ENCODE results near the gene FAM20A.
A peak's percentile ranks its signal among the peaks of the same experiment; 100 is the strongest.
"Not testable (repeated sequence)": the region's sequence is repeated elsewhere in the genome, so short reads cannot be mapped to it uniquely, and the experiment has no call there.

Gene FAM20A

DNA sequence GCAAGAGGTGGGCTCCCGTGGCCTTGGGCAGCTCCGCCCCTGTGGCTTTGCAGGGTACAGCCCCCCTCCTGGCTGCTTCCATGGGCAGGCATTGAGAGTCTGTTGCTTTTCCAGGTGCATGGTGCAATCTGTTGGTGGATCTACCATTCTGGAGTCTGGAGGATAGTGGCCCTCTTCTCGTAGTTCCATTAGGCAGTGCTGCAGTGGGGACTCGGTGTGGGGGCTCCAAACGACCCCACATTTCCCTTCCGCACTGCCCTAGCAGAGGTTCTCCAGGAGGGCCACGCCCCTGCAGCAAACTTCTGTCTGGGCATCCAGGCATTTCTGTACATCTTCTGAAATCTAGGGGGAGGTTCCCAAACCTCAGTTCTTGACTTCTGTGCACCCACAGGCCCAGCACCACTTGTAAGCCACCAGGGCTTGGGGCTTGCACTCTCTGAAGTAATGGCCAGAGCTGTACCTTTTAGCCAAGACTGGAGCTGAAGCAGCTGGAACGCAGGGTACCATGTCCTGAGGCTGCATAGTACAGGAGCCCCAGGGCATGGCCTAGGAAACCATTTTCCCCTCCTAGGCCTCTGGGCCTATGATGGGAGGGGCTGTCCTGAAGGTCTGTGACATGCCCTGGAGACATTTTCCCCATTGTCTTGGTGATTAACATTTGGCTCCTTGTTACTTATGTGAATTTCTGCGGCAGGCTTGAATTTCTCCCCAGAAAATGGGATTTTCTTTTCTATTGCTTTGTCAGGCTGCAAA is 82.9 kb downstream of the FAM20A start:
- no peak for DNase-seq

GRCh38 chr17:68517605-68518004 is 83.6 kb downstream of the FAM20A start:
- DNase-seq: not testable (repeated sequence)

DNA sequence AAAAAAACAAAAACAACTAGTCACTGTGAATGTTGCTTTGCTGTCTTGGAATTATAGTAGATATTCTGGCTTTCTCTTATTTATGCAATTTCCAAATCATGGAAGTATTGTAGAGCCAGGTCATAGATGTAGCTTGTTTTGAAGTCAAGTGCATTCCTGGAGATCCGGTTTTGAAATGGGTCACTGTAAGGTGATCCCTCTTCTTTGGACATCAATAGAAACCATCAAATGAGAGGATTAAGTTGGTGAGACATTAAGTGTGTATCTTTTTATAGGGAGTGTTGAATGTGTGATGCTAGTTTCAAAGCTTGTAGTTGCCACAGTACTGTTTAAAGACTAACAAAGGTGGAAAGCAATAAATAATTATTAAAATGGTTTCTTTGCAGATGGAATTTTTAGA is 84.4 kb downstream of the FAM20A start:
- no peak for DNase-seq

GRCh38 chr17:68514831-68515635 is 86.1 kb downstream of the FAM20A start:
- no peak for DNase-seq

GRCh38 chr17:68513932-68514331 is 87.2 kb downstream of the FAM20A start:
- no peak for DNase-seq

DNA sequence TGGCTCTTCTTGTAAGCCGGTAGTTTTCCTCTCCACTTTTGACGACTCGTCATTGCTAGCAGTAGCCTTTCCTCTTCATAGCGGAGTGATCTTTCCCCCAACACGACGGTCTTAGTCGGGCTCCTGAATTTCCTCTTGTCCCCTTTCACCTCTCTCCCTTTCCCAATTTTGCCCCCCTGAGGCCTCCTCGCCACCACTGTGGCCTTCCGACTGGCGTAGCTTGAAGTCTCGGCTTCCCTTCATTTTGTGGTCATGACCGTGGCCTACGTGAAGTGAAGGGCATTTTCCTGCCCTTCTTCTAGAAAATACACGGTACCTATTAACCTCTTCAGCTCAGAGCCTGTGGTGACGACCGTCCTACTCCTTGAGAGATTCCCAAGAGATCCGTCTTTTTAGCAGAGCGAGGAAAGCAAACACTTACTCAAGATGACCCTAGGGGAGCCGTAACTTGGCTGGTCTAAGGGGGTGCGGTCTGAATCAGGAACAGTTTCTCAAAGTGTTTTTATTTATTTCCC is 88.2 kb downstream of the FAM20A start:
- DNase-seq: no peak

GRCh38 chr17:68512247-68512959 is 88.8 kb downstream of the FAM20A start, which contains the start of gene PRKAR1A:
Gene PRKAR1A, plus strand, starts transcription at chr17:68512430. Its CDS starts 2,970 bp downstream, at chr17:68515400.
- DNase-seq: peak; percentile 82

- DNase-seq: peak; percentile 80
Observed at GRCh38 chr17:68511671-68512246, 89.4 kb downstream of the FAM20A start.

DNA sequence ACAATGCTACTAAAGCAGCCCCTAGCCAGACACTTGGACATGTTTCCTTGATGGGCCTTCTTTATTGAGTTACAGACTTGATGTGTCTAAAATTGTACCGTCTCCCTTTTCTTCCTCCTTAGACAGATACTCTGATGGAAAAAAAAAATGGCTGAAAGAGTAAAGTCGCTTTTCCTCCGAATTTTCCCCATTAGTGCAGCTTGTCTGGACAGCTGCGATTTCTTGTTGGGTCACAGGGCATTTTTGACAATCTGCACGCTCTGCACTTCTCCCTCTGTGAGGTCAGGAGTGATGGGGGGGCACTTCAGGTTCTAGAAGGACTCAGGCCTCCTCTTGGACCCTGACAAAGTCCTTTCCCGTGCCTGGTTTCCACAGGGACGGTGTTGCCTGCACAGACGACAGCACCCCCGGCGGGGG is 89.9 kb downstream of the FAM20A start:
- DNase-seq: no peak

DNA sequence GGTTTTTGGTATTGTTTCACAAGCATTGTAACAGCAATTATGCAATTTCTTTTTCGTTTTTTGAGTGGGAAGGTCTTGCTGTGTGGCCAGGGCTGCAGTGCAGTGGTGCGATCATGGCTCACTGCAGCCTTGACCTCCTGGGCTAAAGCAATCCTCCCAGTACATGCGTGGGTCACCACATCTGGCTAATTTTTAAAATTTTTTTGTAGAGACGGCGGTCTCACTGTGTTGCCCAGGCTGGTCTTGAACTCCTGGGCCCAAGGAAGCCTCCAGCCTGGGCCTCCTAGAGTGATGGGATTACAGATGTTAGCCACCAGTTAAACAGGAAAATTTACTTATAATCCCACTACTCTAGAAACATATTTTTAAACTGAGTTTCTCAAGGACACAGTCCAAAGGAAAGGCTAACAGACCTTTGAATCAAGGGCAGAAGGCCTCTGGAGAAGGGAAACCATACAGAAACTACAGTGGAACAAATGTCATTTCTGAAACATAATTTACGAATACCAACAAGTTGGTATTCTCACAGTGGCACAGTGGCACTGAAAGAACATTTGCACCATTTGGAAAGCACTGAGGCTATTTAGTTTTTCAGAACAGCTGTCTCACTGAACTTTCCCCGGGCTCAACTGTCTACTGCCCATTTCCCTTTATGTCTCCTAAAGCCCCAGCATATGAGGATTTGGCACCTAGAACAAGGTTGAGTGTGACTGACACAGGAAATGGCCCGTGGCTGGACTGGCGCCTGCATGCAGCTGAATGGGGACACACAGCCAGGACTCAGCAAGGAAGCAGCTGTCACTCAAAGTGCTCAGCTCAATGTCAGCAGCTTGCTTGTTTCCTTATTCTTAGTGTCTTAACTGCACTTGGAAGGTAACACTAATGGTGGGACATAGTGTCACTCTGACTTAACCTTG is 91.8 kb downstream of the FAM20A start:
- peak; percentile 87 for DNase-seq

- no peak for DNase-seq
Observed at GRCh38 chr17:68507576-68507975, 93.6 kb downstream of the FAM20A start.

GRCh38 chr17:68505951-68506350 is 95.2 kb downstream of the FAM20A start:
- no peak for DNase-seq

DNA sequence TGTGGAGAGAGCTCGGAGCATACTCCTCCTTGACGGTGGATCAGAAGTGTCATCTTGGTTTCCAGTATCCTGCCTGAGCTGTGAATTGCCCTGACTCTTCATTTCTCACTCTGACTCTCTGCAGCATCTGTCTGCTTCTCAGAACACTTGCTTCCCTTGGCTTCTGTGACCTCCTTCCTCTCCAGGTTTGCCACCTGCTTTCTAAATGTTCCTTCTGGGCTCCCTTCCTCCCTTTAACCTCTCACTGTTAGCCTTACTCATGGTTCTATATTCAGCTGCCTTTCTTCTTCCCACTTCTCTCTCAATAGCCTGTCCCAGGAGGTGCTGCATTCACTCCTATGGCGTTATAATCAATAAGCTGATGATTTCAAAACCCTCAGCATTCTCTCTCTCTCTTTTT is 100.1 kb downstream of the FAM20A start:
- no peak for DNase-seq

DNA sequence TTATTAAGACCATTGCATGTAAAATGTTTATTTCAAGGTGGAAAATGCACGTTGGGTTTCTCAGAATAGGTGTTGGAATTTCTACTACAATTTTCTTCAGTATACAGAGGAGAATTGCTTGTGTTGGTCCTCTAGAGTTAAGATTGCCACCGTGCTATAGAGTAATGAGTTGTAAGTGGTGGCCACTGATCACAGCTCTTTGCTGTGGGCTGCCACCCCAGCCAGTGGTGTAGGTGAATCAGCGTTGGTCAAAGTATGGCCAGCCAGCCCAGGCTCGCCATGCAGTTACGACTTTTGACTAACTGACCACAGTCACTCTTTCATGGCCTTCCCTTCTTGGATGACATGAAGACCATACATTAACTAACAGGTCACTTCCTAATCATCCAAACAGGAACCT is 101.6 kb downstream of the FAM20A start:
- DNase-seq: no peak

DNA sequence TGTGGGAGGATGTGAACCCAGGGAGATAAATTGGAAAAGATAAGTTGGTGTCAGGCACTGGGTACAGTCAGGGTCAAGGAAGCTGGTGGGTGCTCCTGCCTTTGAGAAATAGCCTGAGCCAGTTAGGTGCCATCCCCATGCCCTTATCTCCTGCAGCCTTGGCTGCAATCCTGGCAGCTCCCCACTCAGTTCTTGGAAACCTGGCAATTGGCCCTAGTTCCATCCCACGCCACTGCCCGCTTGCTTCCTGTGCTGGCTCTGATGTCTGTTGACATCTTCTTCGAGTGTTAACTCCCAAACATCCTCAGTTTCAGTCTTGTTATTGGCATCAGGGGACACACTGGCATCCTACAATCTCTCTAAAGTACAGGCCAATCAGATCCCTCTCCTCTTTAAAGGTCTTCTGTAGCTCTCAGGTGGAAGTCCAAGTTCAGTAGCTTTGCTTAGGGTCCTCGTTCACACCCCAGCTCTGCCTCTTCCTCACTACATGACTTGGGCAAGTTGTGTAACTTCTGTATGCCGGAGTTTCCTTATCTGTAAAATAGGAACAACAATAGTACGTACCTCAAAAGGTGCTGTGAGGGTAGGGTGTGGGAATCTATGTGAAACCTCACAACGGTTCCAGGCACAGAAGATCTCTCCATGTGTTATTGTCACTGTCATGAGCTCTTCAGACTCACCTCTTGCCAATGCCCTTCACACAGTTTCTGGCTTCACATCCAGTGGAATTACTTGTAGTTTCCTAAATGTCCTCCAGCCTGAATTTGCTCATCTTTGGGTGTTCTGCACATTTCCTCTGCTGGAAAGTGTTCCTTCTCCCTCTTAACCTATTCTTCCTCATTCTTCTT is 102.5 kb downstream of the FAM20A start:
- DNase-seq: no peak

- no peak for DNase-seq
Observed at GRCh38 chr17:68497885-68498319, 103.3 kb downstream of the FAM20A start.

GRCh38 chr17:68495081-68495480 is 106.1 kb downstream of the FAM20A start:
- DNase-seq: no peak

DNA sequence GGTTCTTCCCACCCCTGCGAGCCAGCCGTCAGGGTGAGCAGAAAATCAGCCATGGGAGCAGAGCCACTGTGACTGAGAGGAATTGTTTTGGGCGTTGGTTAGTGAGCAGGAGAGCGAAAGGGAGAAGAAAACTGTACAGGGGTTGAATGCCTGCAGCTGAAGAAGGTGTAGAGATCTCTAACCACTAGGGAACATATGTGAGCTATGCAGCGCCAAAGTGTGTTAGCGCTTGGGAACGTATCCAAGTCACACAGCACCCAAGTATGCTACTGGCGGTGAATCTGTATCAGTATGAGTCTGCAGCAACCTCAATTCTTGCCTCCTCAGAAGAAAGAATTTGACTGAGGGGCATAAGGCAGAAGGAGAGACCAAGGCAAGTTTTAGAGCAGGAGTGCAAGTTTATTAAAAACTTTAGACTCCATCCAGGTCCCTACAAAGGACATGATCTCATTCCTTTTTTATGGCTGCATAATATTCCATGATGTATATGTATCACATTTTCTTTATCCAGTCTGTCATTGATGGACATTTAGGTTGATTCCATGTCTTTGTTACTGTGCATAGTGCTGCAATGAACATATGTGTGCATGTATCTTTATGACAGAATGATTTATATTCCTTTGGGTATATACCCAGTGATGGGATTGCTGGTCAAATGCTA is 108.6 kb downstream of the FAM20A start:
- DNase-seq: not testable (repeated sequence)

DNA sequence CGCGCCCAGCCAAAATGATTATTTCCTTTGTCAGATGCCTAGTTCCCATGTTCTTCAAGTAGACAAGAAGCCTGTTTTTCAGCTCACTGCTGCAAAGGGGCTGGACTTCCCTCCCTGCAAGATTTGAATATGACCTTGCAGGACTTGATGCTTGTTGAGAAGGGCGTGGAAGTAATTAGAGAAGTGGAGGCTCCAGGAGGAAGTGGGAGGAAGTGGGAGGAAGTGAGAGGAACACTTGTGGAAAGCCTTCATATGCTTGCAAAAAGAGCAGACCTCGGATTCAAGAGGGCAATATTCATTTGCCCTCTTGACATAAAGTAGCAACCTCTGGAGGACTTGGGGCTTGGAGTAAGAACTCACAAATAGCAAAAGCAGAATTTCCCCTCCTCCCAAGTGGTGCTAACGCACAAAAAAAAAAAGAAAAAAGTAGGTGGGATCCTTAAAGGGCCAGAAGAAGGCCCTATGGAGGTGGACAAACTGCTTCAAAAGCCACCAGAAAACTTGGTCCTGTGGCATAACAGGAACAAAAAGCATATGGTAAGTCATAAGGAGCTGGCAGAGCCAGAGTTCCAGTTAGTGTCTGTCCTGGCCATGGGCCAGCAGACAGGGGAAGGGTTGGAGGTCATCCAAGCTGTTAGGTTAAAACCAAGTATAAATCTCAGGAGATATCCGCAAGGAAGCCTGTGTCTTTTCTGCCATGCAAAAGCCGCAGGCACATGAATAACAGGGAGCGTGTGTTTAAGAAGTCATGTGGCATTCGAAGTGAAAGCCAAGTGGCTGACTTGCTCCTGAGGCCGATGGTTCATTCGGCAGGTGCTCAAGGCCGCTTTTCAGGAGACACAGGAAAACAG is 109.6 kb downstream of the FAM20A start:
- DNase-seq: no peak
